A549 (cell line): ENCODE data around the gene ACE2. TPM values are rescaled to one million over a fixed set of nuclear protein-coding genes. Genes with fewer than 3 reads are reported as not detected.

ENCODE experiments used
- ATAC-seq, 2 experiments: fragments of 200-7000 bp in 1 of 2; fragments of >200 bp in 1 of 2; cut with Nextera tagmentation in 1 of 2; cut with Tn5 transposase in 1 of 2; 3 replicates each; pipeline versions ENCODE4 v1.8.0 to v1.9.1; 2018 to 2020; ENCODE audit warnings: mild to moderate bottlenecking in 1 of 2, moderate library complexity in 1 of 2
- CTCF ChIA-PET: fragments of 300-600 bp; sonication (Branson Sonifier 250); formaldehyde crosslinking; extraction: SDS; loops from one replicate; lab custom pipeline; 2021; ENCODE audit warnings: antibody characterized with exemption, inconsistent platforms; lab: Yijun Ruan, JAX
- POLR2A ChIA-PET: fragments of 350-600 bp; formaldehyde crosslinking; extraction: SDS; loops from one replicate; lab custom pipeline; 2021; ENCODE audit warnings: antibody characterized with exemption, inconsistent platforms; lab: Yijun Ruan, JAX
- DNase-seq, 2 experiments: peaks; one replicate each; pipeline versions ENCODE4 v3.0.0 to v3.0.0-alpha.2; 2011 to 2016; ENCODE audit warnings: low read depth in 1 of 2, low spot score in 1 of 2
- FAIRE-seq: peaks from 2 replicates; lab custom pipeline; 2011; peaks lifted over from hg19 to GRCh38; lab: Jason Lieb, UNC
- H3K27ac ChIP-seq, 2 experiments: fragments of >200 bp; sonication (Bioruptor Twin); formaldehyde crosslinking; 3 replicates each; pipeline ENCODE4 v1.5.1; 2016 to 2017
- H3K4me1 ChIP-seq: fragments of >200 bp; sonication (Bioruptor Twin); formaldehyde crosslinking; 3 replicates; pipeline ENCODE4 v1.6.1; 2016
- H3K4me2 ChIP-seq: fragments of >200 bp; sonication (Bioruptor Twin); formaldehyde crosslinking; 3 replicates; pipeline ENCODE4 v1.6.1; 2016
- H3K4me3 ChIP-seq: fragments of >200 bp; sonication (Bioruptor Twin); formaldehyde crosslinking; 3 replicates; pipeline ENCODE4 v1.5.1; 2016
- H3K9me3 ChIP-seq: fragments of >200 bp; sonication (Bioruptor Twin); formaldehyde crosslinking; 3 replicates; pipeline ENCODE4 v1.6.1; 2016
- CBX2 ChIP-seq: fragments of 200-600 bp; sonication (generic); IDR thresholded peaks from 2 replicates; pipeline ENCODE4 v1.6.1; 2016; ENCODE audit warnings: low read depth, mild to moderate bottlenecking, borderline replicate concordance
- CEBPB ChIP-seq, 2 experiments: fragments of >200 bp in 1 of 2; sonication (Bioruptor Twin) in 1 of 2; formaldehyde crosslinking in 1 of 2; IDR thresholded peaks; 2 replicates each; pipeline ENCODE4 v1.6.1; 2012 to 2016
- CHD2 ChIP-seq: fragments of 150-350 bp; IDR thresholded peaks from 2 replicates; pipeline ENCODE4 v1.6.1; 2014; ENCODE audit warnings: low read length; ENCODE audit not compliant: partially characterized antibody
- CTCF ChIP-seq: fragments of >200 bp; sonication (Bioruptor Twin); formaldehyde crosslinking; IDR thresholded peaks from 3 replicates; pipeline ENCODE4 v1.5.1; 2016
- E2F6 ChIP-seq: IDR thresholded peaks from 2 replicates; pipeline ENCODE4 v1.6.1; 2012; ENCODE audit warnings: low read depth, borderline replicate concordance
- EHF ChIP-seq: fragments of 250-450 bp; sonication (Bioruptor Pico); IDR thresholded peaks from 2 replicates; pipeline ENCODE4 v1.5.0; 2020; ENCODE audit warnings: mild to moderate bottlenecking
- EHMT2 ChIP-seq: fragments of 200-600 bp; sonication (generic); IDR thresholded peaks from 2 replicates; pipeline ENCODE4 v1.6.1; 2016; ENCODE audit warnings: antibody characterized with exemption, low read depth, mild to moderate bottlenecking, moderate library complexity
- EP300 ChIP-seq, 2 experiments: fragments of >200 bp; sonication (Bioruptor Twin); formaldehyde crosslinking; IDR thresholded peaks; 2 replicates in 1 of 2; 3 replicates in 1 of 2; pipeline ENCODE4 v1.6.1; 2016 to 2017
- ESRRA ChIP-seq: fragments of 150-350 bp; IDR thresholded peaks from 2 replicates; pipeline ENCODE4 v1.6.1; 2014; ENCODE audit warnings: mild to moderate bottlenecking, low read length, borderline replicate concordance
- FOXS1 ChIP-seq: fragments of 250-450 bp; sonication (Bioruptor Pico); IDR thresholded peaks from 2 replicates; pipeline ENCODE4 v1.5.0; 2020; ENCODE audit warnings: mild to moderate bottlenecking, moderate library complexity
- GATA3 ChIP-seq: IDR thresholded peaks from 2 replicates; pipeline ENCODE4 v1.6.1; 2012; ENCODE audit warnings: borderline replicate concordance
- HEYL ChIP-seq: fragments of 250-450 bp; sonication (Bioruptor Pico); IDR thresholded peaks from 2 replicates; pipeline ENCODE4 v1.8.0; 2021; ENCODE audit warnings: mild to moderate bottlenecking, moderate library complexity
- HMGXB4 ChIP-seq: fragments of 250-450 bp; sonication (Bioruptor Pico); IDR thresholded peaks from 2 replicates; pipeline ENCODE4 v1.5.0; 2021; ENCODE audit warnings: mild to moderate bottlenecking, moderate library complexity, borderline replicate concordance
- JUN ChIP-seq, 2 experiments: fragments of >200 bp; sonication (Bioruptor Twin); formaldehyde crosslinking; IDR thresholded peaks; 2 replicates in 1 of 2; 3 replicates in 1 of 2; pipeline ENCODE4 v1.6.1; 2016 to 2017
- JUNB ChIP-seq: fragments of >200 bp; sonication (Bioruptor Twin); formaldehyde crosslinking; IDR thresholded peaks from 2 replicates; pipeline ENCODE4 v1.6.1; 2016
- KDM5A ChIP-seq: fragments of 200-600 bp; sonication (generic); IDR thresholded peaks from 2 replicates; pipeline ENCODE4 v1.6.1; 2016; ENCODE audit warnings: antibody characterized with exemption, mild to moderate bottlenecking
- MAFK ChIP-seq: fragments of 450-650 bp; IDR thresholded peaks from 2 replicates; pipeline ENCODE4 v1.6.1; 2014; ENCODE audit not compliant: partially characterized antibody
- MYC ChIP-seq: IDR thresholded peaks from 2 replicates; pipeline ENCODE4 v1.6.1; 2012; ENCODE audit warnings: mild to moderate bottlenecking, inconsistent platforms, low read length, improper control_type of control experiment, borderline replicate concordance
- POLR2A ChIP-seq: IDR thresholded peaks from 2 replicates; pipeline ENCODE4 v1.6.1; 2012; ENCODE audit warnings: mild to moderate bottlenecking, low read length
- RARB ChIP-seq: fragments of 250-450 bp; sonication (Bioruptor Pico); IDR thresholded peaks from 2 replicates; pipeline ENCODE4 v1.8.0; 2021; ENCODE audit warnings: mild to moderate bottlenecking, moderate library complexity
- RFX5 ChIP-seq: fragments of 450-650 bp; IDR thresholded peaks from 2 replicates; pipeline ENCODE4 v1.7.1; 2014; ENCODE audit warnings: antibody characterized with exemption, mild to moderate bottlenecking, moderate library complexity
- SREBF2 ChIP-seq: fragments of 450-650 bp; IDR thresholded peaks from 2 replicates; pipeline ENCODE4 v1.6.1; 2014; ENCODE audit warnings: mild to moderate bottlenecking, moderate library complexity
- ZC3H11A ChIP-seq: fragments of 450-650 bp; IDR thresholded peaks from 2 replicates; pipeline ENCODE4 v1.6.1; 2014; ENCODE audit warnings: antibody characterized with exemption, mild to moderate bottlenecking
- WGBS: methylation state at CpG from one replicate; pipeline ENCODE4 v1.1.6; 2017; ENCODE audit errors: missing lambda C conversion rate; 5-methylcytosine and 5-hydroxymethylcytosine counted together
- polyA plus RNA-seq, 4 experiments: library from polyadenylated mRNA; depleted of rRNA in 3 of 4; stranded (reverse); fragments of >200 nt; fragmentation: RNase III in 1 of 4; extraction: RNeasy Plus Mini Kit Qiagen cat#74134 plus additional on column Dnase treatment in 1 of 4; gene quantifications; 2 replicates in 3 of 4; 3 replicates in 1 of 4; pipeline ENCODE4 v1.2.3, GENCODE V29; 2011 to 2017

ACE2 gene
- polyA plus RNA-seq, 2 of the 4 experiments (the other 2 are of a cell fraction), result 0.06 TPM; not detected in 1

DNA sequence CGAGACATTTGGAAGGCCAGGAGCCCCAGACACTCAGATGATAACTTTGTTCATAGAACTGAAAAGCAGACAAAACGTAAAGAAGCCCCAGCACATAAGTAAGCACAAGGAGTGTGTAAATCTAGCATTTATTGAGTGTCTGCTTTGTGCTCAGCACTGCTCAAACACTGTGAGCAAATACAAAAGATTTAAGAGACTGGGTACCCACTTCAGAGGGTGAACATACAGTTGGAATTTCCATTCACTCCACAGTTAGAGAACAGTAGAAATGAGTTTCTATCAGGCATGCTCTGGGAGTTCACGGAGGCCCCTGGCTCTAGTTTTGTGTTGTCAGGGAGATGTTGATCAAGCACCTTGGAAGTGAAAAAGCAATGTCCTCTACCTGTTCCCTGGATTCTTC lies 39.8 kb downstream of the ACE2 start:
- no peak for ATAC-seq
- no peak overlapping the region for H3K27ac ChIP-seq
- H3K9me3 ChIP-seq, result no peaks in the 10 kb centered on the region
- no peaks in the 10 kb centered on the region for H3K4me1 ChIP-seq
- WGBS, result 44% methylated on average over 3 of the region's 3 CpGs
- POLR2A ChIA-PET, result no interaction called here
- no peak for TF ChIP-seq JUN (IDR thresholded peaks at IDR 0.05)
- TF ChIP-seq, all 56 proteins: peak for 0
- FAIRE-seq (no peak), DNase-seq (no peak)
- Histone ChIP-seq H3K4me2 (no peak overlapping the region), H3K4me3 (no peak overlapping the region)
- CTCF ChIA-PET, result interaction anchor here (1.0 kb wide), 1 partner anchor 68 kb away, joined by 3 read pairs; the partner anchor contains the start of gene PIR

- Histone ChIP-seq H3K27ac (no peak overlapping the region), H3K9me3 (no peaks in the 10 kb centered on the region), H3K4me3 (no peak overlapping the region), H3K4me2 (no peak overlapping the region), H3K4me1 (no peaks in the 10 kb centered on the region)
- ATAC-seq, result no peak
- TF ChIP-seq EP300 (IDR thresholded peaks at IDR 0.05), result no peak
- TF ChIP-seq POLR2A, result no peak
- no peak for TF ChIP-seq E2F6
- TF ChIP-seq HMGXB4, result no peak
- no peak for TF ChIP-seq CEBPB (IDR thresholded peaks at IDR 0.05)
- no peak for TF ChIP-seq HEYL (CRISPR knock-in tag)
- TF ChIP-seq CHD2, result no peak
- TF ChIP-seq RARB (CRISPR knock-in tag), result no peak
- no peak for TF ChIP-seq MAFK
- TF ChIP-seq ESRRA, result no peak
- TF ChIP-seq GATA3, result no peak
- no peak for DNase-seq
- ChIA-PET CTCF (interaction anchor here (2.1 kb wide), 1 partner anchor 66 kb away, joined by 4 read pairs; the partner anchor contains the start of gene PIR), POLR2A (no interaction called here)
- 61% methylated on average over 3 of the region's 3 CpGs for WGBS
- no peak for FAIRE-seq
Measured at GRCh38 chrX:15559227-15559626, 41.5 kb downstream of the ACE2 start.

GRCh38 chrX:15549189-15550012 lies 51.4 kb downstream of the ACE2 start:
- ATAC-seq (no peak), DNase-seq (no peak), FAIRE-seq (no peak)
- ChIA-PET CTCF (interaction anchor here (1.7 kb wide), 1 partner anchor 12 kb away, joined by 4 read pairs; no protein-coding TSS in a partner anchor), POLR2A (no interaction called here)
- Histone ChIP-seq H3K9me3 (no peaks in the 10 kb centered on the region), H3K4me1 (no peaks in the 10 kb centered on the region), H3K27ac (no peak overlapping the region), H3K4me3 (no peak overlapping the region), H3K4me2 (no peak overlapping the region)
- TF ChIP-seq FOXS1 (no peak), MYC (no peak), RFX5 (no peak), CHD2 (no peak), JUN (IDR thresholded peaks at IDR 0.05) (no peak), ZC3H11A (no peak), EHMT2 (no peak), JUNB (no peak), EHF (CRISPR knock-in tag) (no peak), CTCF (no peak), KDM5A (no peak), CBX2 (no peak), SREBF2 (no peak)
- WGBS, result 48% methylated on average over 5 of the region's 8 CpGs
